Activated effector memory CD4-positive, alpha-beta T cell treated with Interleukin-2 at 50 U/mL for 16 hours (primary cell): Measurements from ENCODE around the gene RAD21L1.
A peak's percentile ranks its signal among the peaks of the same experiment; 100 is the strongest.

Experiments used
- DNase-seq: peaks from one replicate; pipeline ENCODE4 v3.0.0-alpha.2; 2020

The RAD21L1 gene

GRCh38 chr20:1225783-1226654, at the start of gene RAD21L1:
RAD21L1 (plus strand) TSS chr20:1226044; CDS start chr20:1228454, 2,410 bp downstream.
- peak; percentile 59 for DNase-seq

GRCh38 chr20:1177680-1178079, 48.2 kb upstream of the RAD21L1 start:
- DNase-seq = no peak

- DNase-seq = no peak
Measured at GRCh38 chr20:1178103-1178502, 47.7 kb upstream of the RAD21L1 start.

GRCh38 chr20:1178623-1179022, 47.2 kb upstream of the RAD21L1 start:
- DNase-seq = no peak

- DNase-seq = no peak
Measured at GRCh38 chr20:1180949-1181348, 44.9 kb upstream of the RAD21L1 start.

GRCh38 chr20:1182106-1182505, 43.7 kb upstream of the RAD21L1 start:
- DNase-seq = no peak

GRCh38 chr20:1183153-1183552, 42.7 kb upstream of the RAD21L1 start:
- no peak for DNase-seq

GRCh38 chr20:1184260-1184637, 41.6 kb upstream of the RAD21L1 start:
- DNase-seq = no peak

- DNase-seq = no peak
Measured at GRCh38 chr20:1184638-1185315, 41.1 kb upstream of the RAD21L1 start, which contains the start of gene TMEM74B. TMEM74B (minus strand) TSS chr20:1184981; CDS start chr20:1183801, 1,180 bp downstream.

- no peak for DNase-seq
Measured at GRCh38 chr20:1185316-1185741, 40.5 kb upstream of the RAD21L1 start.

GRCh38 chr20:1185790-1186334, 40.0 kb upstream of the RAD21L1 start:
- no peak for DNase-seq

GRCh38 chr20:1186367-1186991, 39.4 kb upstream of the RAD21L1 start:
- DNase-seq = no peak

- no peak for DNase-seq
Measured at GRCh38 chr20:1187605-1188171, 38.2 kb upstream of the RAD21L1 start.

- no peak for DNase-seq
Measured at GRCh38 chr20:1188347-1188746, 37.5 kb upstream of the RAD21L1 start.

- DNase-seq = no peak
Measured at GRCh38 chr20:1189827-1190226, 36.0 kb upstream of the RAD21L1 start.

- no peak for DNase-seq
Measured at GRCh38 chr20:1190847-1191246, 35.0 kb upstream of the RAD21L1 start.

GRCh38 chr20:1191299-1191698, 34.5 kb upstream of the RAD21L1 start:
- no peak for DNase-seq

GRCh38 chr20:1195226-1195625, 30.6 kb upstream of the RAD21L1 start:
- DNase-seq = no peak

- DNase-seq = no peak
Measured at GRCh38 chr20:1196634-1197033, 29.2 kb upstream of the RAD21L1 start.

GRCh38 chr20:1197801-1198200, 28.0 kb upstream of the RAD21L1 start:
- DNase-seq = no peak

GRCh38 chr20:1198751-1199150, 27.1 kb upstream of the RAD21L1 start:
- DNase-seq = no peak

GRCh38 chr20:1199212-1199873, 26.5 kb upstream of the RAD21L1 start:
- DNase-seq = no peak
